HepG2 (cell line): Measurements from ENCODE around the gene E2F1. TPM values are rescaled to one million over a fixed set of nuclear protein-coding genes. Genes with fewer than 3 reads are reported as not detected.

Experiments
- ATAC-seq: fragments of 200-7000 bp; cut with Tn5 transposase; 3 replicates; pipeline ENCODE4 v1.9.1; 2020; ENCODE audit warnings: mild to moderate bottlenecking, moderate library complexity
- BruUV-seq: library from RNA; stranded (reverse); fragments of 400-500 nt; replicated peaks from 2 replicates; lab custom pipeline; 2021; lab: Mats Ljungman, UMichigan
- CTCF ChIA-PET: fragments of 300-600 bp; formaldehyde crosslinking; extraction: SDS; loops from one replicate; lab custom pipeline; 2021; ENCODE audit warnings: low total read pairs, inconsistent platforms, low intra/inter-chr PET ratio; lab: Yijun Ruan, JAX
- POLR2A ChIA-PET: fragments of 350-600 bp; sonication (Branson Sonifier 250); formaldehyde crosslinking; loops from one replicate; lab custom pipeline; 2020; ENCODE audit warnings: antibody characterized with exemption, inconsistent platforms; lab: Yijun Ruan, JAX
- DNase-seq: peaks from one replicate; pipeline ENCODE4 v3.0.0-alpha.2; 2015; ENCODE audit warnings: low spot score
- FAIRE-seq: peaks from 3 replicates; lab custom pipeline; 2011; peaks lifted over from hg19 to GRCh38; lab: Jason Lieb, UNC
- H2AFZ ChIP-seq: one replicate; pipeline ENCODE4 v1.6.1; 2011; ENCODE audit warnings: low read length, inconsistent platforms
- H3K27ac ChIP-seq: fragments of 300-600 bp; 3 replicates; pipeline ENCODE4 v1.8.0; 2011; ENCODE audit warnings: mixed run types, mild to moderate bottlenecking, mixed read lengths, low read length, inconsistent platforms; ENCODE audit not compliant: insufficient read depth; ENCODE audit errors: extremely low read length
- H3K27me3 ChIP-seq, 2 experiments: fragments of 200-600 bp in 1 of 2; 2 replicates in 1 of 2; 3 replicates in 1 of 2; pipeline versions ENCODE4 v1.6.0 to v1.8.0; 2011; ENCODE audit warnings: low read length in 2 of 2, mild to moderate bottlenecking in 2 of 2, moderate library complexity in 2 of 2, inconsistent platforms in 1 of 2; ENCODE audit not compliant: insufficient read depth in 2 of 2, control insufficient read depth in 1 of 2
- H3K36me3 ChIP-seq, 2 experiments: fragments of 200-600 bp in 1 of 2; replicated peaks in 1 of 2; 2 replicates in 1 of 2; 3 replicates in 1 of 2; pipeline versions ENCODE4 v1.5.1 to v1.8.0; 2011; ENCODE audit warnings: low read length in 2 of 2, inconsistent platforms in 1 of 2; ENCODE audit not compliant: insufficient read depth in 2 of 2, control insufficient read depth in 1 of 2
- H3K4me1 ChIP-seq: 2 replicates; pipeline ENCODE4 v1.5.1; 2012; ENCODE audit warnings: low read length, inconsistent platforms; ENCODE audit not compliant: insufficient read depth
- H3K4me2 ChIP-seq: 2 replicates; pipeline ENCODE4 v1.6.0; 2011; ENCODE audit warnings: low read depth, low read length, inconsistent platforms
- H3K4me3 ChIP-seq, 3 experiments: fragments of 200-600 bp in 1 of 3; sonication (generic), shearing (Covaris generic) in 1 of 3; replicated peaks in 1 of 3; 2 replicates each; pipeline ENCODE4 v1.5.1; 2011 to 2016; ENCODE audit warnings: low read length in 3 of 3, inconsistent platforms in 2 of 3, low read depth in 2 of 3, mild to moderate bottlenecking in 2 of 3, control low read depth in 1 of 3, mixed read lengths in 1 of 3; ENCODE audit not compliant: insufficient read depth in 1 of 3
- H3K79me2 ChIP-seq: one replicate; pipeline ENCODE4 v1.6.1; 2011; ENCODE audit warnings: low read length, inconsistent platforms; ENCODE audit not compliant: insufficient read depth
- H3K9ac ChIP-seq: 2 replicates; pipeline ENCODE4 v1.6.0; 2011; ENCODE audit warnings: mild to moderate bottlenecking, low read depth, low read length, inconsistent platforms; ENCODE audit not compliant: insufficient read depth
- H3K9me3 ChIP-seq: 2 replicates; pipeline ENCODE4 v1.5.1; 2012; ENCODE audit warnings: mild to moderate bottlenecking, low read length
- H4K20me1 ChIP-seq: 2 replicates; pipeline ENCODE4 v1.6.0; 2011; ENCODE audit warnings: inconsistent platforms, mild to moderate bottlenecking, low read length, moderate library complexity; ENCODE audit not compliant: insufficient read depth
- AGO1 ChIP-seq: fragments of 200-400 bp; formaldehyde crosslinking; IDR thresholded peaks from 2 replicates; pipeline ENCODE4 v1.6.1; 2017; ENCODE audit warnings: mild to moderate bottlenecking, low read depth, low read length, moderate library complexity; ENCODE audit not compliant: poor library complexity, severe bottlenecking
- BORCS8-MEF2B ChIP-seq: sonication (generic); formaldehyde crosslinking; IDR thresholded peaks from 2 replicates; pipeline ENCODE4 v1.8.0; 2022; ENCODE audit warnings: mild to moderate bottlenecking, missing genetic modification reagents
- CEBPB ChIP-seq: IDR thresholded peaks from 2 replicates; pipeline ENCODE4 v1.6.1; 2011; ENCODE audit warnings: low read depth, low read length, improper control_type of control experiment, borderline replicate concordance
- GFI1 ChIP-seq: sonication (generic); formaldehyde crosslinking; IDR thresholded peaks from 2 replicates; pipeline ENCODE4 v1.5.0; 2020; ENCODE audit warnings: missing genetic modification reagents, mild to moderate bottlenecking, borderline replicate concordance
- GMEB2 ChIP-seq: IDR thresholded peaks from 2 replicates; pipeline ENCODE4 v1.6.1; 2016; ENCODE audit warnings: missing biosample characterization, missing genetic modification reagents, low read depth
- HOXA7 ChIP-seq: sonication (generic); formaldehyde crosslinking; IDR thresholded peaks from 2 replicates; pipeline ENCODE4 v1.8.1; 2022; ENCODE audit warnings: mild to moderate bottlenecking, missing genetic modification reagents, moderate library complexity
- JUNB ChIP-seq: sonication (generic); formaldehyde crosslinking; IDR thresholded peaks from 2 replicates; pipeline ENCODE4 v1.8.0; 2022; ENCODE audit warnings: missing genetic modification reagents, mild to moderate bottlenecking, borderline replicate concordance
- MBNL3 ChIP-seq: fragments of 250-450 bp; sonication (Bioruptor Pico); conservative IDR thresholded peaks from 2 replicates; pipeline ENCODE4 v1.8.0; 2022; ENCODE audit warnings: mild to moderate bottlenecking, inconsistent platforms
- MEIS2 ChIP-seq: sonication (generic); formaldehyde crosslinking; IDR thresholded peaks from 2 replicates; pipeline ENCODE4 v1.9.0; 2021; ENCODE audit warnings: mild to moderate bottlenecking, missing genetic modification reagents
- SIN3B ChIP-seq: fragments of 150-350 bp; IDR thresholded peaks from 2 replicates; pipeline ENCODE4 v1.6.1; 2014; ENCODE audit warnings: low read length
- SOX5 ChIP-seq: IDR thresholded peaks from 2 replicates; pipeline ENCODE4 v1.6.1; 2016; ENCODE audit warnings: borderline replicate concordance
- TAF1 ChIP-seq: sonication (generic); formaldehyde crosslinking; IDR thresholded peaks from 2 replicates; pipeline ENCODE4 v1.4.0; 2020; ENCODE audit warnings: missing genetic modification reagents
- TCF7 ChIP-seq: sonication (generic); IDR thresholded peaks from 2 replicates; pipeline ENCODE4 v1.6.1; 2016; ENCODE audit warnings: antibody characterized with exemption, low read depth
- ZMYM3 ChIP-seq: sonication (generic); formaldehyde crosslinking; IDR thresholded peaks from 2 replicates; pipeline ENCODE4 v1.5.1; 2020; ENCODE audit warnings: mild to moderate bottlenecking, missing genetic modification reagents
- ZNF224 ChIP-seq: sonication (generic); formaldehyde crosslinking; IDR thresholded peaks from 2 replicates; pipeline ENCODE4 v1.5.0; 2020; ENCODE audit warnings: mild to moderate bottlenecking, missing genetic modification reagents
- ZNF484 ChIP-seq: sonication (generic); formaldehyde crosslinking; IDR thresholded peaks from 2 replicates; pipeline ENCODE4 v1.5.1; 2020; ENCODE audit warnings: mild to moderate bottlenecking, low read depth, missing genetic modification reagents, borderline replicate concordance
- ZNF563 ChIP-seq: sonication (generic); formaldehyde crosslinking; IDR thresholded peaks from 2 replicates; pipeline ENCODE4 v1.8.0; 2022; ENCODE audit warnings: mild to moderate bottlenecking, moderate library complexity, missing genetic modification reagents
- ZNF580 ChIP-seq: IDR thresholded peaks from 2 replicates; pipeline ENCODE4 v1.6.1; 2016; ENCODE audit warnings: low read depth, borderline replicate concordance
- ZNF776 ChIP-seq: sonication (generic); formaldehyde crosslinking; IDR thresholded peaks from 2 replicates; pipeline ENCODE4 v1.4.0; 2020; ENCODE audit warnings: mild to moderate bottlenecking, missing genetic modification reagents
- WGBS: methylation state at CpG from one replicate; pipeline ENCODE4 v1.1.6; 2017; ENCODE audit warnings: low lambda C conversion rate; 5-methylcytosine and 5-hydroxymethylcytosine counted together
- in situ Hi-C: cut with HindIII; loops from 2 replicates; pipeline ENCODE4 v1.10.0; 2017; ENCODE audit warnings: low pct_unique_long_range_greater_than_20kb; ENCODE audit not compliant: extremely low pct_ligation_motif_present
- intact Hi-C: fragments of 100-400 bp; cut with micrococcal nuclease; formaldehyde crosslinking; loops from one replicate; pipeline ENCODE4 v1.10.0; 2022; ENCODE audit not compliant: unreplicated experiment
- polyA plus RNA-seq, 8 experiments: library from polyadenylated mRNA; depleted of rRNA in 3 of 8; stranded (reverse) in 7 of 8; unstranded in 1 of 8; fragments of >200 nt; fragmentation: Illumina TruSeq in 4 of 8; extraction: Trizol in 4 of 8; gene quantifications; 2 replicates each; pipeline versions ENCODE4 v1.2.1 to v1.2.3, GENCODE V29; 2011 to 2016; ENCODE audit warnings: low read depth in 4 of 8, missing spikeins in 1 of 8, mixed read lengths in 1 of 8; ENCODE audit not compliant: insufficient read depth in 1 of 8
- total RNA-seq, 5 experiments: library from RNA; depleted of rRNA; stranded (reverse); fragments of >200 nt; fragmentation: Illumina TruSeq; extraction: Trizol; gene quantifications; 2 replicates each; pipeline ENCODE4 v1.2.3, GENCODE V29; 2016; ENCODE audit warnings: low read depth in 1 of 5

E2F1 gene
- total and polyA plus RNA-seq, 2 of the 13 experiments (the other 11 are each of a cell fraction or from before 2014, with no cell fraction given): 25.5 to 39.4 TPM

- TF ChIP-seq ZNF563 (CRISPR knock-in tag) (0 out of 2 replicates have a peak, but pooled peaks have one; percentile 29), ZNF224 (no peak), AGO1 (peak; percentile 30), HOXA7 (CRISPR knock-in tag) (no peak), MEIS2 (CRISPR knock-in tag) (peak; percentile 50; the same call in 1 of the 2 replicates), BORCS8-MEF2B (CRISPR knock-in tag) (no peak), ZNF776 (CRISPR knock-in tag) (peak; percentile 58; the same call in 1 of the 2 replicates)
Observed at GRCh38 chr20:33644313-33645071, 41.7 kb downstream of the E2F1 start (continued).

GRCh38 chr20:33640287-33640686 lies 45.9 kb downstream of the E2F1 start:
- BruUV-seq: no TSS peak
- in situ Hi-C loops: loop anchor here (10.0 kb wide), 1 partner anchor 125 kb away; no protein-coding TSS in a partner anchor
- H3K79me2 ChIP-seq: no peaks in the 10 kb centered on the region
- ChIA-PET POLR2A (no interaction called here), CTCF (no interaction called here)
- H2AFZ ChIP-seq: no peak overlapping the region
- H3K9ac ChIP-seq: no peak overlapping the region
- H3K4me2 ChIP-seq: no peak overlapping the region
- H3K36me3 ChIP-seq: peaks cover 35 to 65% of the 10 kb centered on the region in 2 experiments
- DNase-seq (peak; percentile 54), ATAC-seq (no peak), FAIRE-seq (peak; percentile 56)
- 82% methylated on average over 13 of the region's 13 CpGs for WGBS
- no peaks in the 10 kb centered on the region for H3K9me3 ChIP-seq
- peaks cover 11% of the 10 kb centered on the region; the same call in 1 of the 2 replicates for H3K4me1 ChIP-seq
- intact Hi-C loops: no loop called here
- H4K20me1 ChIP-seq: no peaks in the 10 kb centered on the region
- H3K4me3 ChIP-seq: no peak overlapping the region
- H3K27ac ChIP-seq: no peak overlapping the region
- H3K27me3 ChIP-seq: no peaks in the 10 kb centered on the region
- no peak for TF ChIP-seq MBNL3 (CRISPR knock-in tag)
- TF ChIP-seq TAF1 (CRISPR knock-in tag): no peak
- no peak for TF ChIP-seq JUNB (CRISPR knock-in tag)
- no peak for TF ChIP-seq SOX5
- no peak for TF ChIP-seq GMEB2 (CRISPR knock-in tag)
- no peak for TF ChIP-seq ZNF484 (CRISPR knock-in tag)
- TF ChIP-seq CEBPB: peak; percentile 92
- peak; percentile 33; the same call in 1 of the 2 replicates for TF ChIP-seq TCF7
- no peak for TF ChIP-seq ZMYM3 (CRISPR knock-in tag)
- TF ChIP-seq SIN3B: no peak
- TF ChIP-seq GFI1: no peak
- TF ChIP-seq ZNF580 (CRISPR knock-in tag): no peak
